Measurements from ENCODE around the gene CBX2. TPM values are rescaled to one million over a fixed set of nuclear protein-coding genes. Genes with fewer than 3 reads are reported as not detected.

The CBX2 gene
- total and polyA plus RNA-seq, 2 of the 4 experiments (the other 2 are of a cell fraction): 2.0 to 3.2 TPM

DNA sequence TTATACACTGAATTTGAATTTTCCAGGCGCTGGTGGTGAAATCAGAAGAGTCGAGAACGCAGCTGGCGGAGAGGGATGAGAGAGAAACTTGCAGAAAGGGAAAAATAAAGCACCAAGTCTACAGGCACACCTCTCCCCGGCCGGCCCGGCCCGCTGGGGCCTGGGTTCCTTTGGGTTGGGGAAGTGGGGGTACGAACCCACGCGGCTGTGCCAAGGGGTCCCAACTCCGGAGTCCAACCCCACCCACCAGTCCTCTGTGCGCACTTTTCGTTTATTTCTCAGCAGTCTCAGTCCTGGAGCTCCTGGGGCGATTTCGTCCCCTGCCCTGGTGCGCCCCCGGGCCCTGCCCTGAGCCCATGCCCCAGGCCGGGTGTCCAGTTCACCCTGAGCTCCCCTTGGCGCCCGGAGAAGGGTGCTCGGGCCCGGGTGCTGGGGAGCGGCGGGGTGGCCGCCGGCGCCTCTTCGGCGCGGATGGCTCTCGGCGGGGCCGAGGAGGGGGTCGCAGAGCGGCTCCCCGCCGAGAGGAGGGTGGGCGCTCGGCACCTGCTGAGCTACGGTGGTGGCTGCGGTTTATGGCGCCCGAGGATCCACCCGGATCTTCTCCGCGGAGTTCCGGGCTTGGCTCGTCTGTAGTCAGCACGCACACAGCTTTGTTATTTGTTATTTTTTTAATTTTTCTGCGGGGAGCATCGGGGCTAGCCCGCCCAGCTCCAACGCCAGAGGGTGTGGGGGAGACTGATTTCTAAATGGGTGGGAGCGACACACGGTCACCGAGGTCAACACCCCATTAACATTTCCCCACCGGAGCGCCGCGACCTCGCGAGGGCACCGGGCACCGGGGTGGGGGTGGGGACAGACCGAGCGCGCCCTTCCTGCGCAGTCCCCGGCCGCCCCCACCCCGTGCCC, 34.7 kb downstream of the CBX2 start:
- Histone ChIP-seq H4K20me1 (ENCODE audit: insufficient read depth, low read length) (peaks cover 4% of the 10 kb centered on the region), H4K5ac (ENCODE audit: low read depth, low read length) (no peak overlapping the region), H3K4ac (ENCODE audit: low read depth, low read length) (peak overlapping the region; percentile 14; the same call in 1 of the 2 replicates), H3K14ac (replicated peaks; ENCODE audit: low read depth, low read length) (no peak overlapping the region), H4K8ac (ENCODE audit: low read depth in 2 of 2, low read length in 2 of 2) (peak overlapping the region; percentile 60 to 79; a peak in 3 of 4 replicates), H4K91ac (ENCODE audit: insufficient read depth, low read depth, low read length) (no peak overlapping the region), H3K27me3 (ENCODE audit: control insufficient read depth, insufficient read depth, low read length) (peaks cover 90% of the 10 kb centered on the region), H2BK5ac (ENCODE audit: low read depth, low read length, poor library complexity, severe bottlenecking) (no peak overlapping the region), H3K9me3 (ENCODE audit: control insufficient read depth, insufficient read depth, low read length) (no peaks in the 10 kb centered on the region; the same call in 1 of the 2 replicates), H3K27ac (ENCODE audit: insufficient read depth, low read length) (no peak overlapping the region), H2BK15ac (ENCODE audit: low read depth, low read length) (no peak overlapping the region), H3K9ac (ENCODE audit: low read depth, low read length) (peak overlapping the region; percentile 55; the same call in 1 of the 2 replicates), H2AFZ (replicated peaks; ENCODE audit: low read length, poor library complexity) (peak overlapping the region; percentile 77), H2BK20ac (ENCODE audit: low read depth, low read length) (no peak overlapping the region), H3K18ac (ENCODE audit: low read depth, low read length) (no peak overlapping the region), H3K4me1 (ENCODE audit: control insufficient read depth, insufficient read depth, low read length) (peaks cover 12% of the 10 kb centered on the region), H2BK120ac (ENCODE audit: low read depth, low read length) (no peak overlapping the region), H2AK9ac (replicated peaks; ENCODE audit: low read depth, low read length, poor library complexity) (peak overlapping the region; percentile 68), H3K79me1 (ENCODE audit: low read depth in 1 of 2, low read length in 2 of 2) (no peaks in the 10 kb centered on the region), H3K36me3 (ENCODE audit: control insufficient read depth, insufficient read depth, low read length) (no peaks in the 10 kb centered on the region), H2AK5ac (ENCODE audit: low read depth, low read length) (peak overlapping the region; percentile 33; the same call in 1 of the 2 replicates), H3K9me1 (ENCODE audit: insufficient read depth, low read length) (no peaks in the 10 kb centered on the region), H3K4me3 (ENCODE audit: insufficient read depth, low read depth, low read length) (peak overlapping the region; percentile 43), H3K4me2 (ENCODE audit: low read depth, low read length) (peak overlapping the region; percentile 62), H3K23ac (ENCODE audit: low read depth, low read length) (no peak overlapping the region), H3K56ac (ENCODE audit: extremely low read depth, insufficient read depth, low read length) (no peak overlapping the region)
- POLR2A ChIA-PET (ENCODE audit: unreplicated experiment): interaction anchor here (0.7 kb wide), 1 partner anchor 13 kb away, joined by 3 read pairs; no protein-coding TSS in a partner anchor
- TF ChIP-seq BHLHE40 (IDR thresholded peaks at IDR 0.05; ENCODE audit: low read depth, low read length) (no peak), MAZ (IDR thresholded peaks at IDR 0.05; ENCODE audit: borderline replicate concordance, low read depth, low read length) (no peak), NFE2L2 (IDR thresholded peaks at IDR 0.05; ENCODE audit: low read depth, low read length) (no peak), RAD21 (IDR thresholded peaks at IDR 0.05; ENCODE audit: low read length) (no peak), FOS (IDR thresholded peaks at IDR 0.05; ENCODE audit: low read depth, low read length) (no peak), CEBPB (IDR thresholded peaks at IDR 0.05; ENCODE audit: low read depth, low read length) (no peak)
- TF ChIP-seq, protein P1, sequence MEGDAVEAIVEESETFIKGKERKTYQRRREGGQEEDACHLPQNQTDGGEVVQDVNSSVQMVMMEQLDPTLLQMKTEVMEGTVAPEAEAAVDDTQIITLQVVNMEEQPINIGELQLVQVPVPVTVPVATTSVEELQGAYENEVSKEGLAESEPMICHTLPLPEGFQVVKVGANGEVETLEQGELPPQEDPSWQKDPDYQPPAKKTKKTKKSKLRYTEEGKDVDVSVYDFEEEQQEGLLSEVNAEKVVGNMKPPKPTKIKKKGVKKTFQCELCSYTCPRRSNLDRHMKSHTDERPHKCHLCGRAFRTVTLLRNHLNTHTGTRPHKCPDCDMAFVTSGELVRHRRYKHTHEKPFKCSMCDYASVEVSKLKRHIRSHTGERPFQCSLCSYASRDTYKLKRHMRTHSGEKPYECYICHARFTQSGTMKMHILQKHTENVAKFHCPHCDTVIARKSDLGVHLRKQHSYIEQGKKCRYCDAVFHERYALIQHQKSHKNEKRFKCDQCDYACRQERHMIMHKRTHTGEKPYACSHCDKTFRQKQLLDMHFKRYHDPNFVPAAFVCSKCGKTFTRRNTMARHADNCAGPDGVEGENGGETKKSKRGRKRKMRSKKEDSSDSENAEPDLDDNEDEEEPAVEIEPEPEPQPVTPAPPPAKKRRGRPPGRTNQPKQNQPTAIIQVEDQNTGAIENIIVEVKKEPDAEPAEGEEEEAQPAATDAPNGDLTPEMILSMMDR (conservative IDR thresholded peaks at IDR 0.05; ENCODE audit: low read depth, low read length): no peak
- CTCF ChIA-PET: interaction anchor here (1.0 kb wide), 1 partner anchor 27 kb away, joined by 3 read pairs; the partner anchor contains the start of gene CBX4
- dilution Hi-C loops (cut with HindIII; ENCODE audit: low sequenced_read_pairs, unreplicated experiment): no loop called here
- no peak for DNase-seq
- no TSS peak for BruUV-seq (replicated peaks)
- ATAC-seq (ENCODE audit: low read depth): peak; percentile 6
- in situ Hi-C loops (cut with MboI; ENCODE audit: low sequenced_read_pairs): no loop called here
- 14% methylated on average over 29 of the region's 72 CpGs; no CpG with 5 or more reads in 1 of the 2 experiments for WGBS, 2 experiments (ENCODE audit: extremely low coverage in 2 of 2, insufficient read length in 1 of 2)
- intact Hi-C loops (cut with micrococcal nuclease): no loop called here
